ENCODE measurements around the gene PRDM5.
"Not testable (repeated sequence)": the region's sequence is repeated elsewhere in the genome, so short reads cannot be mapped to it uniquely, and the experiment has no call there.

PRDM5 gene

DNA sequence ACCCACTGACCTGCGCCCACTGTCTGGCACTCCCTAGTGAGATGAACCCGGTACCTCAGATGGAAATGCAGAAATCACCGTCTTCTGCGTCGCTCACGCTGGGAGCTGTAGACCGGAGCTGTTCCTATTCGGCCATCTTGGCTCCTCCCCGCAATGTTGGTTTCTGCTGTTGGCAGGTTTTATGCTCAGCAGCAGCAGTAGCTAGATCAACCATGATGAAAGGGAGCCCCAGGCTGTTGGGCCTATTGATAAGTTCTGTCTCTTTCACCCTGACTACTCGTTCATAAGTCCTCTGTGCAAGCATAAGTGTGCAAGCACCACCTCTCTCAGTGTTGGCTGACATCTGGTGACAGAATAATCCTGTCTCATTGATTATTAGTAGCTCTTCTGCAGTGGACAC is 274.2 kb downstream of the PRDM5 start:
- not testable (repeated sequence) for H3K4me3 ChIP-seq (ENCODE audit: low read depth, low read length); H3K27me3 ChIP-seq (ENCODE audit: control insufficient read depth, insufficient read depth, low read length); H3K36me3 ChIP-seq (ENCODE audit: control insufficient read depth, insufficient read depth, low read length); H3K9me3 ChIP-seq (ENCODE audit: control insufficient read depth, insufficient read depth, low read length); H3K9ac ChIP-seq (ENCODE audit: low read depth, low read length); H3K27ac ChIP-seq (ENCODE audit: low read depth, low read length); H3K4me1 ChIP-seq (ENCODE audit: control insufficient read depth, insufficient read depth, low read length)
